Measurements from ENCODE around the gene TROAP.

The TROAP gene

GRCh38 chr12:49296034-49296835 lies 26.8 kb upstream of the TROAP start (continued):
- TF ChIP-seq ZNF529 (tag by site-specific recombination; IDR thresholded peaks at IDR 0.05; ENCODE audit: insufficient replicate concordance): no peak
- no peak for TF ChIP-seq ZNF112 (tag by site-specific recombination; IDR thresholded peaks at IDR 0.05)
- TF ChIP-seq ZNF138 (tag by site-specific recombination; IDR thresholded peaks at IDR 0.05; ENCODE audit: borderline replicate concordance): no peak
- TF ChIP-seq ZNF501 (tag by site-specific recombination; IDR thresholded peaks at IDR 0.05): no peak; the same call in 1 of the 2 replicates
- TF ChIP-seq ZNF670 (tag by site-specific recombination; IDR thresholded peaks at IDR 0.05; ENCODE audit: low read depth): no peak
- TF ChIP-seq ZNF548 (tag by site-specific recombination; IDR thresholded peaks at IDR 0.05): no peak
- TF ChIP-seq ZEB2 (tag by site-specific recombination; IDR thresholded peaks at IDR 0.05): no peak
- TF ChIP-seq ZSCAN23 (tag by site-specific recombination; IDR thresholded peaks at IDR 0.05): no peak
- TF ChIP-seq TCF7L2 (IDR thresholded peaks at IDR 0.05; ENCODE audit: borderline replicate concordance, low read depth, low read length): no peak
- TF ChIP-seq ZNF26 (tag by site-specific recombination; IDR thresholded peaks at IDR 0.05): no peak
- peak; percentile 65 for TF ChIP-seq ZNF692 (tag by site-specific recombination; IDR thresholded peaks at IDR 0.05)
- TF ChIP-seq ZNF658 (tag by site-specific recombination; IDR thresholded peaks at IDR 0.05): no peak
- TF ChIP-seq ZNF837 (tag by site-specific recombination; IDR thresholded peaks at IDR 0.05): no peak
- no peak for TF ChIP-seq ZNF530 (tag by site-specific recombination; IDR thresholded peaks at IDR 0.05; ENCODE audit: low read depth)
- TF ChIP-seq SCRT1 (tag by site-specific recombination; IDR thresholded peaks at IDR 0.05; ENCODE audit: borderline replicate concordance): peak; percentile 100
- TF ChIP-seq YY2 (tag by site-specific recombination; IDR thresholded peaks at IDR 0.05): no peak
- no peak for TF ChIP-seq PRDM2 (tag by site-specific recombination; IDR thresholded peaks at IDR 0.05; ENCODE audit: borderline replicate concordance)
- TF ChIP-seq ZNF626 (tag by site-specific recombination; IDR thresholded peaks at IDR 0.05): no peak
- TF ChIP-seq MZF1 (tag by site-specific recombination; IDR thresholded peaks at IDR 0.05; ENCODE audit: borderline replicate concordance): no peak
- no peak for TF ChIP-seq ZNF354C (tag by site-specific recombination; IDR thresholded peaks at IDR 0.05; ENCODE audit: borderline replicate concordance, low read depth)
- no peak for TF ChIP-seq ZNF426 (tag by site-specific recombination; IDR thresholded peaks at IDR 0.05)
- TF ChIP-seq ZBTB48 (tag by site-specific recombination; IDR thresholded peaks at IDR 0.05): no peak
- peak; percentile 30; the same call in 1 of the 2 replicates for TF ChIP-seq ZNF302 (tag by site-specific recombination; IDR thresholded peaks at IDR 0.05; ENCODE audit: low read depth)
- TF ChIP-seq ZNF2 (tag by site-specific recombination; IDR thresholded peaks at IDR 0.05): peak; percentile 86
- TF ChIP-seq HOXA7 (CRISPR knock-in tag; IDR thresholded peaks at IDR 0.05; ENCODE audit: borderline replicate concordance): no peak
- peak; percentile 89 for TF ChIP-seq ZNF121 (tag by site-specific recombination; IDR thresholded peaks at IDR 0.05)
- no peak for TF ChIP-seq ZNF544 (tag by site-specific recombination; IDR thresholded peaks at IDR 0.05)
- no peak for TF ChIP-seq MYNN (tag by site-specific recombination; IDR thresholded peaks at IDR 0.05; ENCODE audit: borderline replicate concordance)
- no peak for TF ChIP-seq ZNF558 (tag by site-specific recombination; IDR thresholded peaks at IDR 0.05)
- TF ChIP-seq ZNF155 (tag by site-specific recombination; IDR thresholded peaks at IDR 0.05): no peak
- no peak for TF ChIP-seq ZNF19 (tag by site-specific recombination; IDR thresholded peaks at IDR 0.05; ENCODE audit: low read depth)
- no peak for TF ChIP-seq ZIC2 (tag by site-specific recombination; IDR thresholded peaks at IDR 0.05)
- peak; percentile 22; the same call in 1 of the 2 replicates for TF ChIP-seq ZNF654 (tag by site-specific recombination; IDR thresholded peaks at IDR 0.05; ENCODE audit: low read depth)

All from HEK293 (cell line).